Right atrium auricular region (tissue), 2 donors: ENCODE data around the gene PRDM16. TPM values are rescaled to one million over a fixed set of nuclear protein-coding genes. Genes with fewer than 3 reads are reported as not detected.

Experiments used
- DNase-seq: peaks from one replicate; pipeline ENCODE4 v3.0.0-alpha.2; 2019; ENCODE audit warnings: low spot score
- H3K27ac ChIP-seq, 2 donors: fragments of 200-600 bp; sonication (generic); 1 replicate in 1 of 2; 2 replicates in 1 of 2; pipeline ENCODE4 v1.5.1; 2016 to 2019
- H3K27me3 ChIP-seq, 2 donors: fragments of 200-600 bp; sonication (generic); one replicate each; pipeline versions ENCODE4 v1.5.1 to v1.6.0; 2017 to 2019
- H3K36me3 ChIP-seq: fragments of 200-600 bp; sonication (generic); one replicate; pipeline ENCODE4 v1.5.1; 2016
- H3K4me1 ChIP-seq, 2 donors: fragments of 200-600 bp; sonication (generic); one replicate each; pipeline versions ENCODE4 v1.5.1 to v1.6.0; 2017 to 2019
- H3K4me3 ChIP-seq, 2 donors: fragments of 200-600 bp; sonication (generic); 1 replicate in 1 of 2; 2 replicates in 1 of 2; pipeline ENCODE4 v1.5.1; 2017 to 2019; ENCODE audit warnings: mild to moderate bottlenecking in 1 of 2, moderate library complexity in 1 of 2
- H3K9me3 ChIP-seq, 2 donors: fragments of 200-600 bp; sonication (generic); one replicate each; pipeline ENCODE4 v1.5.1; 2019
- total RNA-seq, 2 donors: library from RNA; depleted of rRNA; stranded (reverse); fragments of >200 nt; gene quantifications; one replicate each; pipeline ENCODE4 v1.1.0, GENCODE V29; 2016
- TF ChIP-seq, protein P1 (sequence below), 2 donors: fragments of 200-600 bp; sonication (generic); IDR thresholded peaks; one replicate each; pipeline ENCODE4 v1.5.1; 2019; ENCODE audit warnings: antibody characterized with exemption in 2 of 2

Gene PRDM16
- total RNA-seq, 2 donors from 2014 or later: 0.22 to 3.3 TPM

DNA sequence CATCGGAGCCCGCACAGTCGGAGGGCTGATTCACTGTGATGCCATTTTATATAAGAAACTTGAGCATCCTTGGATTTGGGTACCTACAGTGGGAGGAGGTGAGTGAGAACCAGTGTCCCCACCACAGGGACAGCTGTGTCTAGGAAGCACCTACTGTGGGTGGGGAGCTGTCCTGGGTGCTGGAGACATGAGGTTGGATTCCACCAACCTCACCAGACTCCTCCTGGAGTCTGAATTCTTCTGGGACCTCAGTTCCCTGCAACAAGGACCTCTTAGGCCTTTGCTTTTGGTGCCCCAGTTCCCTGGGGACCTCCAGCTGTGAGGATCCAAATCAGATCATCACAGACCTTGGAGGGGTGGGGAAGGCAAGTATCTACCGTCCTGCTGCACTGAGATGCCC lies 188.8 kb downstream of the PRDM16 start:
- DNase-seq: no peak
- TF ChIP-seq, protein P1, sequence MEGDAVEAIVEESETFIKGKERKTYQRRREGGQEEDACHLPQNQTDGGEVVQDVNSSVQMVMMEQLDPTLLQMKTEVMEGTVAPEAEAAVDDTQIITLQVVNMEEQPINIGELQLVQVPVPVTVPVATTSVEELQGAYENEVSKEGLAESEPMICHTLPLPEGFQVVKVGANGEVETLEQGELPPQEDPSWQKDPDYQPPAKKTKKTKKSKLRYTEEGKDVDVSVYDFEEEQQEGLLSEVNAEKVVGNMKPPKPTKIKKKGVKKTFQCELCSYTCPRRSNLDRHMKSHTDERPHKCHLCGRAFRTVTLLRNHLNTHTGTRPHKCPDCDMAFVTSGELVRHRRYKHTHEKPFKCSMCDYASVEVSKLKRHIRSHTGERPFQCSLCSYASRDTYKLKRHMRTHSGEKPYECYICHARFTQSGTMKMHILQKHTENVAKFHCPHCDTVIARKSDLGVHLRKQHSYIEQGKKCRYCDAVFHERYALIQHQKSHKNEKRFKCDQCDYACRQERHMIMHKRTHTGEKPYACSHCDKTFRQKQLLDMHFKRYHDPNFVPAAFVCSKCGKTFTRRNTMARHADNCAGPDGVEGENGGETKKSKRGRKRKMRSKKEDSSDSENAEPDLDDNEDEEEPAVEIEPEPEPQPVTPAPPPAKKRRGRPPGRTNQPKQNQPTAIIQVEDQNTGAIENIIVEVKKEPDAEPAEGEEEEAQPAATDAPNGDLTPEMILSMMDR (IDR thresholded peaks at IDR 0.05): no peak
- H3K27ac ChIP-seq: no peak overlapping the region

DNA sequence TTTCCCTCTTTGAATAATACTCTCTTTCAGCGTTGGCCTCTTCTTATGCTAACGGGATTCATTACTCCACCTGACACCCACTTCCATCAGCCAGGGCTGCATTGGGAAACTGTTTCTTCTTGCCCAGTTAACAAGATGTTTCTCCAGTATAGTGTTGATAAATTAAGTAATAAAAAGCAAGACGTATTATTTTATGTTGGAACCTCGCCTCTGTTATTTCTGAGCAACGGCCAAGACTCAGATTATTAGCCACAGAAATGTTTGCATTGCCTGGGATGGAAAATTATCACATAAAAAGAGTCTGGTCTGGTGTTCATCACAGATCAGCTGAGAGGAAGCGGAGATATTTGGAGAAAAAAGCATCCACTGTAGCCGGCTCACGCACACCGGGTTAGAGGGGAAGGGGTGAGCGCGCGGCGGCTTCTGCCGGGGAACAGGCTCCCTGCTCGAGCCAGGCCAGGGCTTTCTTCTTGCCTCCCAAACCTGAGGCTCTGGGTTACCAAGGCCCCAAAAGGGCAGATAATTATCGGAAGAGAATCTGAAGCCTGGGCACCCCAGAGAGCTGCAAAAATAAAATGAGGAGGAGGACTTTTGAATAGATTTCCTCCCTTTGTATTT lies 189.5 kb downstream of the PRDM16 start:
- no peaks in the 10 kb centered on the region for H3K36me3 ChIP-seq
- H3K4me3 ChIP-seq: no peak overlapping the region
- H3K4me1 ChIP-seq: no peaks in the 10 kb centered on the region
- no peaks in the 10 kb centered on the region for H3K9me3 ChIP-seq
- TF ChIP-seq, protein P1 (IDR thresholded peaks at IDR 0.05): no peak
- no peak overlapping the region for H3K27ac ChIP-seq
- no peak for DNase-seq
- no peaks in the 10 kb centered on the region for H3K27me3 ChIP-seq

More for the DNA sequence above, 188.8 kb downstream of the PRDM16 start:
- Histone ChIP-seq H3K36me3 (no peaks in the 10 kb centered on the region), H3K27me3 (no peaks in the 10 kb centered on the region), H3K9me3 (no peaks in the 10 kb centered on the region), H3K4me3 (no peak overlapping the region), H3K4me1 (no peaks in the 10 kb centered on the region)

DNA sequence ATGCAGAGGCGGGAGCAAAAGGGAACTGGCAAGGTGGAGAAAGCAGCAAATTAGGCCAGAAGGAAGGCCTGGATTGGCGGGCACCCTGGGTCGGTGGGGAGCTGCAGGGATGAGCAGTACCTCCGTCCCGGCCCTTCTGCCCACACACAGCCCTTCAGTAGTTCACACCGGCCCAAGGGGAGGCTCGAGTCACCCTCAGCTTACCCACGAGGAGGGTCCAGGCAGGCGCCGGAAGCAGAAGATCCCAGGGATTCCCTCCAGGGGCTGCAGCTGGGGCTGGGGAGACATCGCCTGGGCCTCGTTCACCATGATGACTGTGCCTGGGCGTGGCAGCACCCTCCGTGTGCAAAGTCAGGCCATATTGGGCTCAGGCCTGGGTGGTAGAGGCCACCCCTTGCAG lies 190.0 kb downstream of the PRDM16 start:
- H3K4me1 ChIP-seq: no peaks in the 10 kb centered on the region
- no peak for DNase-seq
- TF ChIP-seq, protein P1 (IDR thresholded peaks at IDR 0.05): no peak

DNA sequence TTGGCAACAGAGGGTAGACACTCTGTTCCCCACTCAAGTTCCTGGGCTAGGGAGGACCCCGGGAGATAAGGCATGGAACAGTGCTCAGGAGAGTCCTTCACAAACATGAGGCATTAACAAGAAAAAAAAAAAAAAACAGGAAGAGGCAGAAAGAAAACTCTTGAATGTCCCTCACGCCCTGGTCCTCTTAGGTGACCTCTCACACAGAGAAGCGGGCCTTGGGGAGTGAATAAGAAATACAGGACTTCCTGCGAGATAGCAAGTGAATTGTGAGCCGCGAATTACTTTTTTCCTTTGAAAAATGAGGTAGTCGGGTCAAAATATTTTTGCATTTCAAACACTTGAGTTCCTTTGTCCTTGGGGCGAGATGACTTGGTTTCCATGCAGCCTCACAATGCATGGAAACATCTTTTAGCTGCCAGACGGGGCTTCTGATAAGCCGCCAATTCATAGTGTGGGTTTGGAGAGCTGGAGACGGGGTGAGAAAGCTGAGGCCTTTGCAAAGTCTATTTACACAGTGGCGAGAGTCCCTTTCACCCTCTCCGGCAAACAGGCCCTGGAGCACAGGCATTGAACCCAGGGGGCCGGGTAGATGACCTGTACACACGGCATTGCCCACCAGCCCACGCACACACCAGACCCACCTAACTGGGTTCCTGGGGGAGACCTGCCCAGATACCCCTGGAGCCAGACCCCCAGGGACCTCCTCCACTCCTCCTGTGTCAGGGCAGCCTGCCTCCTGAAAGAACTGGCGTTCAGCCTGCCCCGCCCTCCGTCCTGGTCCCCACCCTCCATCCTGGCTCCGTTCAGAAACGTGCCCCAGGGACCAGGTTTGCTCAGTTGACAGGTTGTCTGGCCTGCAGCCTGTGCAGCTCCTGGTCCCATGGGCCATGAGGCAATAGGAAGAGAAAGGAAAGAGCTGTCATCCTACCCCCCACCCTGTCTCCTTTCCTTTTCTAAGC lies 192.3 kb downstream of the PRDM16 start:
- H3K27me3 ChIP-seq: no peaks in the 10 kb centered on the region
- no peak overlapping the region for H3K4me3 ChIP-seq
- H3K36me3 ChIP-seq: no peaks in the 10 kb centered on the region
- no peak for DNase-seq
- H3K27ac ChIP-seq: no peak overlapping the region
- TF ChIP-seq, protein P1 (IDR thresholded peaks at IDR 0.05): no peak
- no peaks in the 10 kb centered on the region for H3K9me3 ChIP-seq
- H3K4me1 ChIP-seq: no peaks in the 10 kb centered on the region

More for the DNA sequence above, 190.0 kb downstream of the PRDM16 start:
- Histone ChIP-seq H3K9me3 (no peaks in the 10 kb centered on the region), H3K27ac (no peak overlapping the region), H3K4me3 (no peak overlapping the region), H3K27me3 (no peaks in the 10 kb centered on the region), H3K36me3 (no peaks in the 10 kb centered on the region)

DNA sequence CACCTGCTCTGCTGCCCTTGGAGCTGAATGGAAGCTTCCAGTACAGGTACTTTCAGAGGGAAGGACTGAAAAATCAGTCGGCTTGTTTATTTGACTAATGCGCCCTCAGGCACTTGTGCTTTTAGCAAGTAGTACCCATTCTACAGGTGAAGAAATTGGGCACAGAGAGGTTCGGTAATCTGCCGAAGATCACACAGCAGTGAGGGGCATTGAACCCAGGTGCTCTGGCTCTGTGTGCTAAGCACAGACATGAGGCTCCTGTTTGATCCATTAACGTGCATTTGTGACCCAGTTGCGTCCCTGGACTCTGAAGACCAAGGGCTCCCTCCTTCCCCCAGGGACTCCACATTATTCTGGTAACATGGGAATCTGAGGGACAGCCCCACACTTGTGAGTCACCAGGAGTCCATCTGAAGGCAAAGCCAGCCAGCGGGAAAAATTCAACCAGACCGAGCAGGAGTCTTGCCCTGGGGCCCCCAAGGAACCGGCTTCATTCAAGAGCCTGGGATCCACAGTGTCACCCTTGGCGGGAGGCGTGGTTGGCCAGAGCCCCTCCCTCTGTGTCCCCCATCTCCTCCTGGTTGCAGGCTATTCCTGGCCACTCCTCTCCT lies 193.1 kb downstream of the PRDM16 start:
- Histone ChIP-seq H3K27me3 (no peaks in the 10 kb centered on the region), H3K27ac (no peak overlapping the region), H3K4me1 (no peaks in the 10 kb centered on the region), H3K36me3 (no peaks in the 10 kb centered on the region), H3K9me3 (no peaks in the 10 kb centered on the region), H3K4me3 (no peak overlapping the region)
- no peak for DNase-seq
- TF ChIP-seq, protein P1 (IDR thresholded peaks at IDR 0.05): no peak
